Tibial artery (tissue), 4 donors: ENCODE measurements around the gene PPFIA2.
A peak's percentile ranks its signal among the peaks of the same experiment; 100 is the strongest.

Experiments used
- DNase-seq, 2 donors: peaks; one replicate each; pipeline ENCODE4 v3.0.0-alpha.2; 2019
- H3K27ac ChIP-seq, 2 donors: fragments of 200-600 bp; sonication (generic) in 1 of 2; 1 replicate in 1 of 2; 2 replicates in 1 of 2; pipeline ENCODE4 v1.5.1; 2018 to 2019; ENCODE audit warnings: mild to moderate bottlenecking in 1 of 2
- H3K27me3 ChIP-seq, 2 donors: fragments of 200-600 bp; sonication (generic) in 1 of 2; one replicate each; pipeline versions ENCODE4 v1.5.1 to v1.6.0; 2016 to 2019
- H3K36me3 ChIP-seq, 3 donors: fragments of 200-600 bp; sonication (generic) in 2 of 3; one replicate each; pipeline ENCODE4 v1.5.1; 2016 to 2019; ENCODE audit warnings: mild to moderate bottlenecking in 2 of 3
- H3K4me1 ChIP-seq, 4 donors: fragments of 200-600 bp; sonication (generic) in 2 of 4; 1 replicate in 3 of 4; 2 replicates in 1 of 4; pipeline ENCODE4 v1.5.1; 2016 to 2019
- H3K4me3 ChIP-seq, 2 donors: fragments of 200-600 bp; sonication (generic) in 1 of 2; 1 replicate in 1 of 2; 2 replicates in 1 of 2; pipeline ENCODE4 v1.5.1; 2018 to 2019; ENCODE audit warnings: mild to moderate bottlenecking in 2 of 2
- H3K9me3 ChIP-seq, 3 donors: fragments of 200-600 bp; sonication (generic) in 1 of 3; one replicate each; pipeline ENCODE4 v1.5.1; 2016 to 2019
- CTCF ChIP-seq, 2 experiments: fragments of 200-600 bp in 1 of 2; fragments of 450-650 bp in 1 of 2; IDR thresholded peaks; one replicate each; pipeline ENCODE4 v1.5.1; 2017 to 2019; ENCODE audit warnings: antibody characterized with exemption in 2 of 2, mild to moderate bottlenecking in 1 of 2, moderate library complexity in 1 of 2
- intact Hi-C: fragments of 100-400 bp; cut with DNase I; formaldehyde crosslinking; loops from one replicate; pipeline ENCODE4 v1.15.0; 2023; ENCODE audit warnings: low total_unique reads

Gene PPFIA2

GRCh38 chr12:81249976-81250375, 509.2 kb downstream of the PPFIA2 start:
- no peak overlapping the region for H3K27ac ChIP-seq
- H3K9me3 ChIP-seq = no peaks in the 10 kb centered on the region
- DNase-seq = no peak
- no peaks in the 10 kb centered on the region for H3K27me3 ChIP-seq
- peaks cover 0 to 13% (median 6%) of the 10 kb centered on the region in 4 donors for H3K4me1 ChIP-seq
- H3K4me3 ChIP-seq = no peak overlapping the region
- intact Hi-C loops = no loop called here
- TF ChIP-seq CTCF (IDR thresholded peaks at IDR 0.05) = no peak
- H3K36me3 ChIP-seq = no peaks in the 10 kb centered on the region

DNA sequence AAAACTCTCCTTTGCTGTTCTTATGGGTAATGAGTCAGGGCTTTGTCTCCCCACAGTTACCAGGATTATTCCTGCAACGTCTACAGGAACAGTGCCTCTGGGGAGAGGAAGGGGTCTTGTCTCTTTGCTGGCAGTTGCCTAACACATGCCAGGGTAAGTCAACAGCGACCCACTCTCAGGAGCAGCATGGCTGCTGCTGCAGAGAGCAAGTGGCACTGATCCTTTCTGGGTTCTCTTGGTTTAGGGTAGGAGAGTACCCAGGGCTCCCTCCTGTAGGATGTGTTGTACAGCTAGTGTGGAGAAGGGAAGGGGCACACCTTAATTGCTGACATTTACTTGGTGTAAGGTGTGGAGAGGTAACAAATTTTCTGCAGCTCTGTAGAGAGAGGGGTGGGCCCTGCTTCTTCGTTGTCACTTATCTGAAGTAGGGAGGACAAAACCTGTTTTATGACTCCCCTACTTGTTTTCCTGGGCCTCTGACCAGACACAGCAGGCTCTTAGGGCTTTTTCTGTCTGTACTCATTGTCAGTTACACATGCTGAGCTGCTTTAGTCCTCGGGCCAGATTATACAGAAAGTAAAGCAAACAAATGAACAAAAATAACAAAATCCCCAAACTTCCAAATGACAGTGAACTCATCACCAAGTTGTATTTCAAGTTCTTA, 513.1 kb downstream of the PPFIA2 start:
- H3K27ac ChIP-seq = peak overlapping the region; percentile 32 to 59
- DNase-seq = no peak

GRCh38 chr12:81245458-81245857, 513.7 kb downstream of the PPFIA2 start:
- intact Hi-C loops = no loop called here
- no peak overlapping the region for H3K4me3 ChIP-seq
- peaks cover 0 to 16% (median 6%) of the 10 kb centered on the region in 4 donors for H3K4me1 ChIP-seq
- no peaks in the 10 kb centered on the region for H3K27me3 ChIP-seq
- peak overlapping the region; percentile 32 to 59 for H3K27ac ChIP-seq
- no peaks in the 10 kb centered on the region for H3K36me3 ChIP-seq
- DNase-seq = no peak
- H3K9me3 ChIP-seq = no peaks in the 10 kb centered on the region
- no peak for TF ChIP-seq CTCF (IDR thresholded peaks at IDR 0.05)

More for the DNA sequence above, 513.1 kb downstream of the PPFIA2 start:
- intact Hi-C loops = no loop called here
- no peaks in the 10 kb centered on the region for H3K9me3 ChIP-seq
- TF ChIP-seq CTCF (IDR thresholded peaks at IDR 0.05) = no peak
- H3K4me3 ChIP-seq = no peak overlapping the region
- peaks cover 0 to 16% (median 6%) of the 10 kb centered on the region in 4 donors for H3K4me1 ChIP-seq
- H3K27me3 ChIP-seq = no peaks in the 10 kb centered on the region
- no peaks in the 10 kb centered on the region for H3K36me3 ChIP-seq

GRCh38 chr12:81231574-81232368, 527.4 kb downstream of the PPFIA2 start:
- H3K27me3 ChIP-seq = no peaks in the 10 kb centered on the region
- no peaks in the 10 kb centered on the region for H3K9me3 ChIP-seq
- H3K4me1 ChIP-seq = no peaks in the 10 kb centered on the region
- H3K4me3 ChIP-seq = no peak overlapping the region
- H3K27ac ChIP-seq = no peak overlapping the region
- DNase-seq = no peak
- TF ChIP-seq CTCF (IDR thresholded peaks at IDR 0.05) = no peak
- intact Hi-C loops = no loop called here
- H3K36me3 ChIP-seq = peaks cover 5 to 6% (median 5%) of the 10 kb centered on the region in 3 donors

- intact Hi-C loops = no loop called here
- Histone ChIP-seq H3K4me1 (no peaks in the 10 kb centered on the region), H3K36me3 (peaks cover 5 to 6% (median 5%) of the 10 kb centered on the region in 3 donors), H3K27me3 (no peaks in the 10 kb centered on the region), H3K27ac (no peak overlapping the region), H3K9me3 (no peaks in the 10 kb centered on the region), H3K4me3 (no peak overlapping the region)
- TF ChIP-seq CTCF (IDR thresholded peaks at IDR 0.05) = no peak
- no peak for DNase-seq
Observed at GRCh38 chr12:81229759-81230158, 529.4 kb downstream of the PPFIA2 start.
